HCT116 (cell line): ENCODE data around the gene LCMT2. TPM values are rescaled to one million over a fixed set of nuclear protein-coding genes. Genes with fewer than 3 reads are reported as not detected.

Experiments
- ATAC-seq: fragments of 200-7000 bp; cut with Tn5 transposase; 2 replicates; pipeline ENCODE4 v1.9.1; 2020; ENCODE audit warnings: mild to moderate bottlenecking, moderate library complexity
- BruUV-seq: library from RNA; stranded (reverse); fragments of 400-500 nt; replicated peaks from 2 replicates; lab custom pipeline; 2021; lab: Mats Ljungman, UMichigan
- CTCF ChIA-PET: fragments of 300-600 bp; sonication (Branson Sonifier 250); formaldehyde crosslinking; loops from one replicate; lab custom pipeline; 2021; ENCODE audit warnings: antibody characterized with exemption; lab: Charles Lee
- POLR2A ChIA-PET: fragments of 300-600, 350-600 bp; sonication (Branson Sonifier 250); formaldehyde crosslinking; loops from one replicate; lab custom pipeline; 2021; ENCODE audit warnings: antibody characterized with exemption; lab: Charles Lee
- RAD21 ChIA-PET, 2 experiments: fragments of 300-600 bp; sonication (Branson Sonifier 250); formaldehyde crosslinking; loops; one replicate each; lab custom pipeline; 2023; ENCODE audit warnings: low total read pairs in 2 of 2; ENCODE audit not compliant: uncharacterized antibody in 2 of 2, unreplicated experiment in 2 of 2, low non-redundant PET in 1 of 2; lab: Charles Lee
- DNase-seq: peaks from one replicate; pipeline ENCODE4 v3.0.0-alpha.2; 2010; ENCODE audit warnings: low read depth, low spot score
- H2AFZ ChIP-seq: fragments of 200-600 bp; shearing (Covaris generic), sonication (generic); 2 replicates; pipeline ENCODE4 v1.6.1; 2017; ENCODE audit warnings: low read depth, mixed run types, mixed read lengths, antibody characterized with exemption, low read length; ENCODE audit not compliant: poor library complexity, severe bottlenecking
- H3K27ac ChIP-seq: 2 replicates; pipeline ENCODE4 v1.5.1; 2012; ENCODE audit warnings: low read depth, low read length
- H3K27me3 ChIP-seq: fragments of 200-600 bp; sonication (generic); 2 replicates; pipeline ENCODE4 v1.6.1; 2016; ENCODE audit warnings: mixed run types, low read length, mixed read lengths; ENCODE audit not compliant: insufficient read depth
- H3K36me3 ChIP-seq, 2 experiments: fragments of 200-500 bp in 1 of 2; fragments of 200-600 bp in 1 of 2; sonication (Bioruptor generic) in 1 of 2; sonication (generic) in 1 of 2; 2 replicates each; pipeline versions ENCODE4 v1.5.1 to v1.6.1; 2014 to 2016; ENCODE audit warnings: low read length in 2 of 2, inconsistent platforms in 1 of 2, mixed read lengths in 1 of 2, mixed run types in 1 of 2; ENCODE audit not compliant: insufficient read depth in 2 of 2, control insufficient read depth in 1 of 2
- H3K4me1 ChIP-seq, 2 experiments: fragments of 200-600 bp in 1 of 2; sonication (generic) in 1 of 2; 2 replicates each; pipeline versions ENCODE4 v1.5.1 to v1.6.1; 2012 to 2017; ENCODE audit warnings: low read length in 2 of 2, inconsistent platforms in 1 of 2, mild to moderate bottlenecking in 1 of 2, mixed read lengths in 1 of 2, mixed run types in 1 of 2, moderate library complexity in 1 of 2; ENCODE audit not compliant: insufficient read depth in 2 of 2, control insufficient read depth in 1 of 2
- H3K4me2 ChIP-seq: fragments of 200-600 bp; sonication (generic); 2 replicates; pipeline ENCODE4 v1.6.1; 2017; ENCODE audit warnings: mixed run types, low read length, mixed read lengths
- H3K4me3 ChIP-seq, 2 experiments: fragments of 200-600 bp in 1 of 2; sonication (generic) in 1 of 2; replicated peaks in 1 of 2; 2 replicates each; pipeline ENCODE4 v1.5.1; 2011 to 2016; ENCODE audit warnings: low read length in 2 of 2, control low read depth in 1 of 2, low read depth in 1 of 2, mild to moderate bottlenecking in 1 of 2, mixed read lengths in 1 of 2, mixed run types in 1 of 2
- H3K79me2 ChIP-seq: fragments of 200-600 bp; sonication (generic); 2 replicates; pipeline ENCODE4 v1.6.1; 2017; ENCODE audit warnings: mild to moderate bottlenecking, mixed run types, low read length, moderate library complexity, mixed read lengths; ENCODE audit not compliant: insufficient read depth
- H3K9ac ChIP-seq: fragments of 200-600 bp; sonication (generic); 2 replicates; pipeline ENCODE4 v1.6.1; 2016; ENCODE audit warnings: low read length, mixed read lengths
- H3K9me2 ChIP-seq: fragments of 200-600 bp; sonication (generic), shearing (Covaris generic); 2 replicates; pipeline ENCODE4 v1.6.1; 2017; ENCODE audit warnings: mixed run types, mild to moderate bottlenecking, moderate library complexity; ENCODE audit not compliant: insufficient read depth
- H3K9me3 ChIP-seq, 2 experiments: fragments of 200-500 bp in 1 of 2; fragments of 200-600 bp in 1 of 2; sonication (Bioruptor generic) in 1 of 2; sonication (generic) in 1 of 2; 2 replicates each; pipeline ENCODE4 v1.6.1; 2014 to 2017; ENCODE audit warnings: low read length in 2 of 2, mixed read lengths in 2 of 2, inconsistent platforms in 1 of 2, low read depth in 1 of 2, mild to moderate bottlenecking in 1 of 2, mixed run types in 1 of 2, moderate library complexity in 1 of 2; ENCODE audit not compliant: control insufficient read depth in 1 of 2, insufficient read depth in 1 of 2
- H4K20me1 ChIP-seq: fragments of 200-600 bp; sonication (generic), shearing (Covaris generic); 2 replicates; pipeline ENCODE4 v1.6.1; 2017; ENCODE audit warnings: mixed run types, mild to moderate bottlenecking, moderate library complexity; ENCODE audit not compliant: insufficient read depth
- ATF3 ChIP-seq: IDR thresholded peaks from 2 replicates; pipeline ENCODE4 v1.6.1; 2012
- CBX3 ChIP-seq: IDR thresholded peaks from 2 replicates; pipeline ENCODE4 v1.6.1; 2012; ENCODE audit warnings: low read depth
- ELF1 ChIP-seq: IDR thresholded peaks from 2 replicates; pipeline ENCODE4 v1.6.1; 2012; ENCODE audit warnings: low read depth, borderline replicate concordance
- EZH2 ChIP-seq: fragments of 200-600 bp; sonication (generic); IDR thresholded peaks from 2 replicates; pipeline ENCODE4 v1.6.1; 2017; ENCODE audit warnings: antibody characterized with exemption, mixed run types
- EZH2phosphoT487 ChIP-seq: fragments of 200-600 bp; IDR thresholded peaks from 2 replicates; pipeline ENCODE4 v1.6.1; 2018; ENCODE audit warnings: antibody characterized with exemption, borderline replicate concordance
- FOSL1 ChIP-seq: IDR thresholded peaks from 2 replicates; pipeline ENCODE4 v1.6.1; 2012; ENCODE audit warnings: low read depth
- JUND ChIP-seq: IDR thresholded peaks from 2 replicates; pipeline ENCODE4 v1.6.1; 2012
- MAX ChIP-seq: IDR thresholded peaks from 2 replicates; pipeline ENCODE4 v1.6.1; 2012
- POLR2A ChIP-seq: IDR thresholded peaks from 2 replicates; pipeline ENCODE4 v1.7.0; 2011; ENCODE audit warnings: borderline replicate concordance; ENCODE audit not compliant: insufficient read depth, insufficient read length; ENCODE audit errors: extremely low read depth
- POLR2AphosphoS5 ChIP-seq: IDR thresholded peaks from 2 replicates; pipeline ENCODE4 v1.6.1; 2011; ENCODE audit warnings: mild to moderate bottlenecking, low read depth, low read length, moderate library complexity
- RAD21 ChIP-seq: IDR thresholded peaks from 2 replicates; pipeline ENCODE4 v1.6.1; 2012; ENCODE audit warnings: low read depth, mild to moderate bottlenecking
- SP1 ChIP-seq: IDR thresholded peaks from 2 replicates; pipeline ENCODE4 v1.6.1; 2012; ENCODE audit warnings: low read depth
- TCF7L2 ChIP-seq: IDR thresholded peaks from 2 replicates; pipeline ENCODE4 v1.7.0; 2011; ENCODE audit warnings: borderline replicate concordance, inconsistent platforms; ENCODE audit not compliant: insufficient read depth, insufficient read length; ENCODE audit errors: extremely low read depth
- YY1 ChIP-seq: IDR thresholded peaks from 2 replicates; pipeline ENCODE4 v1.6.1; 2011; ENCODE audit warnings: low read length, low read depth, moderate library complexity, mild to moderate bottlenecking; ENCODE audit not compliant: insufficient replicate concordance; ENCODE audit errors: extremely low read depth
- ZFX ChIP-seq: fragments of 450-650 bp; IDR thresholded peaks from 2 replicates; pipeline ENCODE4 v1.6.1; 2017
- ZNF274 ChIP-seq: fragments of 200-500 bp; sonication (Bioruptor generic); IDR thresholded peaks from 2 replicates; pipeline ENCODE4 v1.6.1; 2014; ENCODE audit warnings: mild to moderate bottlenecking, low read depth, low read length, inconsistent platforms
- intact Hi-C: fragments of 100-400 bp; cut with micrococcal nuclease; formaldehyde crosslinking; loops from 2 replicates; pipeline ENCODE4 v1.10.0; 2022
- total RNA-seq: library from RNA; stranded (reverse); gene quantifications from one replicate; pipeline ENCODE4 v1.2.1, GENCODE V29; 2021; ENCODE audit not compliant: unreplicated experiment
- TF ChIP-seq, protein P1 (sequence below): IDR thresholded peaks from 2 replicates; pipeline ENCODE4 v1.6.1; 2011; ENCODE audit warnings: mild to moderate bottlenecking, low read length, moderate library complexity; ENCODE audit not compliant: insufficient replicate concordance; ENCODE audit errors: extremely low read depth
- TF ChIP-seq, protein P2 (sequence below): IDR thresholded peaks from 2 replicates; pipeline ENCODE4 v1.6.1; 2012; ENCODE audit warnings: low read depth

LCMT2 gene
- total RNA-seq, 1 experiment from 2014 or later = 4.7 TPM

GRCh38 chr15:43360821-43361220 is 30.4 kb upstream of the LCMT2 start:
- Histone ChIP-seq H3K4me2 (no peak overlapping the region), H3K27me3 (no peaks in the 10 kb centered on the region), H3K9me2 (no peaks in the 10 kb centered on the region)
- no TSS peak for BruUV-seq
- POLR2A ChIA-PET = no interaction called here
- intact Hi-C loops = no loop called here
- TF ChIP-seq EZH2 = no peak
- TF ChIP-seq SP1 = no peak
- TF ChIP-seq ATF3 = no peak
- TF ChIP-seq JUND = no peak
- TF ChIP-seq, protein P1, sequence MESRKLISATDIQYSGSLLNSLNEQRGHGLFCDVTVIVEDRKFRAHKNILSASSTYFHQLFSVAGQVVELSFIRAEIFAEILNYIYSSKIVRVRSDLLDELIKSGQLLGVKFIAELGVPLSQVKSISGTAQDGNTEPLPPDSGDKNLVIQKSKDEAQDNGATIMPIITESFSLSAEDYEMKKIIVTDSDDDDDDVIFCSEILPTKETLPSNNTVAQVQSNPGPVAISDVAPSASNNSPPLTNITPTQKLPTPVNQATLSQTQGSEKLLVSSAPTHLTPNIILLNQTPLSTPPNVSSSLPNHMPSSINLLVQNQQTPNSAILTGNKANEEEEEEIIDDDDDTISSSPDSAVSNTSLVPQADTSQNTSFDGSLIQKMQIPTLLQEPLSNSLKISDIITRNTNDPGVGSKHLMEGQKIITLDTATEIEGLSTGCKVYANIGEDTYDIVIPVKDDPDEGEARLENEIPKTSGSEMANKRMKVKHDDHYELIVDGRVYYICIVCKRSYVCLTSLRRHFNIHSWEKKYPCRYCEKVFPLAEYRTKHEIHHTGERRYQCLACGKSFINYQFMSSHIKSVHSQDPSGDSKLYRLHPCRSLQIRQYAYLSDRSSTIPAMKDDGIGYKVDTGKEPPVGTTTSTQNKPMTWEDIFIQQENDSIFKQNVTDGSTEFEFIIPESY = no peak
- TF ChIP-seq YY1 = no peak
- TF ChIP-seq CBX3 = no peak
- TF ChIP-seq, protein P2, sequence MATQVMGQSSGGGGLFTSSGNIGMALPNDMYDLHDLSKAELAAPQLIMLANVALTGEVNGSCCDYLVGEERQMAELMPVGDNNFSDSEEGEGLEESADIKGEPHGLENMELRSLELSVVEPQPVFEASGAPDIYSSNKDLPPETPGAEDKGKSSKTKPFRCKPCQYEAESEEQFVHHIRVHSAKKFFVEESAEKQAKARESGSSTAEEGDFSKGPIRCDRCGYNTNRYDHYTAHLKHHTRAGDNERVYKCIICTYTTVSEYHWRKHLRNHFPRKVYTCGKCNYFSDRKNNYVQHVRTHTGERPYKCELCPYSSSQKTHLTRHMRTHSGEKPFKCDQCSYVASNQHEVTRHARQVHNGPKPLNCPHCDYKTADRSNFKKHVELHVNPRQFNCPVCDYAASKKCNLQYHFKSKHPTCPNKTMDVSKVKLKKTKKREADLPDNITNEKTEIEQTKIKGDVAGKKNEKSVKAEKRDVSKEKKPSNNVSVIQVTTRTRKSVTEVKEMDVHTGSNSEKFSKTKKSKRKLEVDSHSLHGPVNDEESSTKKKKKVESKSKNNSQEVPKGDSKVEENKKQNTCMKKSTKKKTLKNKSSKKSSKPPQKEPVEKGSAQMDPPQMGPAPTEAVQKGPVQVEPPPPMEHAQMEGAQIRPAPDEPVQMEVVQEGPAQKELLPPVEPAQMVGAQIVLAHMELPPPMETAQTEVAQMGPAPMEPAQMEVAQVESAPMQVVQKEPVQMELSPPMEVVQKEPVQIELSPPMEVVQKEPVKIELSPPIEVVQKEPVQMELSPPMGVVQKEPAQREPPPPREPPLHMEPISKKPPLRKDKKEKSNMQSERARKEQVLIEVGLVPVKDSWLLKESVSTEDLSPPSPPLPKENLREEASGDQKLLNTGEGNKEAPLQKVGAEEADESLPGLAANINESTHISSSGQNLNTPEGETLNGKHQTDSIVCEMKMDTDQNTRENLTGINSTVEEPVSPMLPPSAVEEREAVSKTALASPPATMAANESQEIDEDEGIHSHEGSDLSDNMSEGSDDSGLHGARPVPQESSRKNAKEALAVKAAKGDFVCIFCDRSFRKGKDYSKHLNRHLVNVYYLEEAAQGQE = no peak
- no peak for TF ChIP-seq POLR2AphosphoS5
- no peak for TF ChIP-seq RAD21
- no peak for TF ChIP-seq POLR2A
- no peak for TF ChIP-seq FOSL1
- no peak for TF ChIP-seq ELF1
- no peak for TF ChIP-seq EZH2phosphoT487
- TF ChIP-seq ZFX = no peak
- no peak for TF ChIP-seq ZNF274
- TF ChIP-seq MAX = no peak
- TF ChIP-seq TCF7L2 = no peak
- TF ChIP-seq, all 23 proteins: peak for 0
- CTCF ChIA-PET = no interaction called here
- ATAC-seq = no peak
- Histone ChIP-seq H3K4me1 (no peaks in the 10 kb centered on the region), H3K9me3 (peaks cover 23 to 24% of the 10 kb centered on the region in 2 experiments; a peak in 3 of 4 replicates), H2AFZ (no peak overlapping the region), H3K27ac (no peak overlapping the region), H4K20me1 (no peaks in the 10 kb centered on the region), H3K4me3 (no peak overlapping the region), H3K79me2 (no peaks in the 10 kb centered on the region), H3K36me3 (peaks cover 28 to 42% of the 10 kb centered on the region in 2 experiments), H3K9ac (no peak overlapping the region)
- DNase-seq = no peak
- RAD21 ChIA-PET = no interaction called here
